ENCODE measurements around the gene ZDHHC14.

The ZDHHC14 gene

GRCh38 chr6:157602521-157603295 lies 221.7 kb downstream of the ZDHHC14 start:
- H4K20me1 ChIP-seq (ENCODE audit: low read depth, low read length) = no peaks in the 10 kb centered on the region
- H3K9me2 ChIP-seq (replicated peaks; ENCODE audit: insufficient read depth, low read length) = no peaks in the 10 kb centered on the region
- H3K4me2 ChIP-seq (ENCODE audit: low read depth, low read length, poor library complexity, severe bottlenecking) = no peak overlapping the region
- H2AFZ ChIP-seq (ENCODE audit: low read depth, low read length, severe bottlenecking) = no peak overlapping the region
- no peak overlapping the region for H3K4me3 ChIP-seq (ENCODE audit: insufficient read depth, low read length, poor library complexity, severe bottlenecking)
- no peak overlapping the region for H3K9ac ChIP-seq (ENCODE audit: low read length)
- H3K27me3 ChIP-seq (ENCODE audit: low read length) = no peaks in the 10 kb centered on the region
- no peaks in the 10 kb centered on the region for H3K9me3 ChIP-seq (ENCODE audit: insufficient read depth, low read length)
- H3F3A ChIP-seq (ENCODE audit: insufficient read depth) = no peaks in the 10 kb centered on the region
- TF ChIP-seq EZH2phosphoT487 (conservative IDR thresholded peaks at IDR 0.05; ENCODE audit: low read length) = no peak
- TF ChIP-seq CTCF (IDR thresholded peaks at IDR 0.05; ENCODE audit: insufficient read depth, low read length, poor library complexity, severe bottlenecking) = no peak
- no peaks in the 10 kb centered on the region for H3K79me2 ChIP-seq (ENCODE audit: insufficient read depth, low read length)
- H3K27ac ChIP-seq (ENCODE audit: low read depth, low read length) = no peak overlapping the region
- no peaks in the 10 kb centered on the region for H3K36me3 ChIP-seq (ENCODE audit: low read length)

GRCh38 chr6:157603314-157603940 lies 222.4 kb downstream of the ZDHHC14 start:
- Histone ChIP-seq H2AFZ (ENCODE audit: low read depth, low read length, severe bottlenecking) (no peak overlapping the region), H3F3A (ENCODE audit: insufficient read depth) (no peaks in the 10 kb centered on the region), H3K9me2 (replicated peaks; ENCODE audit: insufficient read depth, low read length) (no peaks in the 10 kb centered on the region), H3K9ac (ENCODE audit: low read length) (no peak overlapping the region), H3K27me3 (ENCODE audit: low read length) (no peaks in the 10 kb centered on the region), H3K4me2 (ENCODE audit: low read depth, low read length, poor library complexity, severe bottlenecking) (no peak overlapping the region), H3K36me3 (ENCODE audit: low read length) (no peaks in the 10 kb centered on the region), H3K9me3 (ENCODE audit: insufficient read depth, low read length) (no peaks in the 10 kb centered on the region), H4K20me1 (ENCODE audit: low read depth, low read length) (no peaks in the 10 kb centered on the region), H3K4me3 (ENCODE audit: insufficient read depth, low read length, poor library complexity, severe bottlenecking) (no peak overlapping the region), H3K79me2 (ENCODE audit: insufficient read depth, low read length) (no peaks in the 10 kb centered on the region), H3K27ac (ENCODE audit: low read depth, low read length) (no peak overlapping the region)
- TF ChIP-seq EZH2phosphoT487 (conservative IDR thresholded peaks at IDR 0.05; ENCODE audit: low read length) (no peak), CTCF (IDR thresholded peaks at IDR 0.05; ENCODE audit: insufficient read depth, low read length, poor library complexity, severe bottlenecking) (no peak)

GRCh38 chr6:157603971-157604370 lies 223.0 kb downstream of the ZDHHC14 start:
- Histone ChIP-seq H3K9me2 (replicated peaks; ENCODE audit: insufficient read depth, low read length) (no peaks in the 10 kb centered on the region), H3K36me3 (ENCODE audit: low read length) (no peaks in the 10 kb centered on the region), H3K4me2 (ENCODE audit: low read depth, low read length, poor library complexity, severe bottlenecking) (no peak overlapping the region), H3K27ac (ENCODE audit: low read depth, low read length) (no peak overlapping the region), H3K79me2 (ENCODE audit: insufficient read depth, low read length) (no peaks in the 10 kb centered on the region), H4K20me1 (ENCODE audit: low read depth, low read length) (no peaks in the 10 kb centered on the region), H3K4me3 (ENCODE audit: insufficient read depth, low read length, poor library complexity, severe bottlenecking) (no peak overlapping the region), H3K9ac (ENCODE audit: low read length) (no peak overlapping the region), H3K9me3 (ENCODE audit: insufficient read depth, low read length) (no peaks in the 10 kb centered on the region), H3F3A (ENCODE audit: insufficient read depth) (no peaks in the 10 kb centered on the region), H3K27me3 (ENCODE audit: low read length) (no peaks in the 10 kb centered on the region), H2AFZ (ENCODE audit: low read depth, low read length, severe bottlenecking) (no peak overlapping the region)
- no peak for TF ChIP-seq EZH2phosphoT487 (conservative IDR thresholded peaks at IDR 0.05; ENCODE audit: low read length)

GRCh38 chr6:157604816-157605215 lies 223.8 kb downstream of the ZDHHC14 start:
- Histone ChIP-seq H3K4me2 (ENCODE audit: low read depth, low read length, poor library complexity, severe bottlenecking) (no peak overlapping the region), H3K27me3 (ENCODE audit: low read length) (no peaks in the 10 kb centered on the region), H3K9me3 (ENCODE audit: insufficient read depth, low read length) (no peaks in the 10 kb centered on the region), H4K20me1 (ENCODE audit: low read depth, low read length) (no peaks in the 10 kb centered on the region), H3K9me2 (replicated peaks; ENCODE audit: insufficient read depth, low read length) (no peaks in the 10 kb centered on the region), H3K9ac (ENCODE audit: low read length) (no peak overlapping the region), H2AFZ (ENCODE audit: low read depth, low read length, severe bottlenecking) (no peak overlapping the region), H3K4me3 (ENCODE audit: insufficient read depth, low read length, poor library complexity, severe bottlenecking) (no peak overlapping the region), H3K36me3 (ENCODE audit: low read length) (no peaks in the 10 kb centered on the region), H3K79me2 (ENCODE audit: insufficient read depth, low read length) (no peaks in the 10 kb centered on the region), H3K27ac (ENCODE audit: low read depth, low read length) (no peak overlapping the region), H3F3A (ENCODE audit: insufficient read depth) (no peaks in the 10 kb centered on the region)
- no peak for TF ChIP-seq CTCF (IDR thresholded peaks at IDR 0.05; ENCODE audit: insufficient read depth, low read length, poor library complexity, severe bottlenecking)
- TF ChIP-seq EZH2phosphoT487 (conservative IDR thresholded peaks at IDR 0.05; ENCODE audit: low read length) = no peak
